Ascending aorta (tissue), 2 donors: Measurements from ENCODE around the gene PDIK1L. TPM values are rescaled to one million over a fixed set of nuclear protein-coding genes. Genes with fewer than 3 reads are reported as not detected.

ENCODE experiments used
- DNase-seq, 2 donors: peaks; one replicate each; pipeline ENCODE4 v3.0.0-alpha.2; 2019; ENCODE audit warnings: low spot score in 2 of 2
- H3K27ac ChIP-seq, 2 donors: fragments of 200-600 bp; sonication (generic); one replicate each; pipeline ENCODE4 v1.5.1; 2016 to 2017; ENCODE audit warnings: mild to moderate bottlenecking in 1 of 2
- H3K27me3 ChIP-seq: fragments of 200-600 bp; sonication (generic); one replicate; pipeline ENCODE4 v1.5.1; 2017
- H3K36me3 ChIP-seq, 2 donors: fragments of 200-600 bp; sonication (generic); one replicate each; pipeline ENCODE4 v1.5.1; 2016
- H3K4me1 ChIP-seq, 2 donors: fragments of 200-600 bp; sonication (generic); one replicate each; pipeline ENCODE4 v1.5.1; 2016 to 2017; ENCODE audit warnings: mild to moderate bottlenecking in 1 of 2
- H3K4me3 ChIP-seq, 2 donors: fragments of 200-600 bp; sonication (generic); one replicate each; pipeline ENCODE4 v1.5.1; 2016 to 2017; ENCODE audit warnings: mild to moderate bottlenecking in 1 of 2
- H3K9me3 ChIP-seq, 2 donors: fragments of 200-600 bp; sonication (generic); one replicate each; pipeline ENCODE4 v1.5.1; 2016
- intact Hi-C: fragments of 100-400 bp; cut with DNase I; formaldehyde crosslinking; loops from one replicate; pipeline ENCODE4 v1.15.1; 2023
- total RNA-seq: library from RNA; depleted of rRNA; stranded (reverse); fragments of >200 nt; gene quantifications from one replicate; pipeline ENCODE4 v1.1.0, GENCODE V29; 2016
- TF ChIP-seq, protein P1 (sequence below), 3 experiments: fragments of 200-600 bp in 2 of 3; fragments of 450-650 bp in 1 of 3; sonication (generic) in 2 of 3; IDR thresholded peaks; one replicate each; pipeline ENCODE4 v1.5.1; 2016 to 2019; ENCODE audit warnings: antibody characterized with exemption in 3 of 3, mild to moderate bottlenecking in 1 of 3, moderate library complexity in 1 of 3

The PDIK1L gene
- total RNA-seq, 1 donor from 2014 or later: 4.0 TPM

DNA sequence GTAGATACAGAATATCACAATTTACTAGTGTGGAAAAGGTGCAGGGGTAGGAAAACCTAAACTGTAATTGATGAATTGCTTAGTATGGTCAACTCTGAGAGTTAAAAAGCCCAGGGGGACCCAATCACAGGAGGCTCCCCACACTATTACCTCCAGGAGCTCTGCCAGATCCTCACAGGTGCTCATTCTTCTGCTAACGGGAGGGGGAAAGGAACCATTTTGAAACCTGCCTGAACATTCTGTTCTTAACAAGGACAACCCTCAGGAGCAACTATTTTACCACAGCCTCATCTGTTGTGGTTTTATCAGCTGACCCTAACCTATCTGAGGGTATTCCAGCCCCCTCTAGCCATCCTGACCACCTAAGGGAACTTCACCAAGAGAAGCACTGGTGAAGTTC lies 19.1 kb downstream of the PDIK1L start:
- no peak overlapping the region for H3K4me3 ChIP-seq
- H3K9me3 ChIP-seq: no peaks in the 10 kb centered on the region
- H3K4me1 ChIP-seq: no peaks in the 10 kb centered on the region
- H3K36me3 ChIP-seq: no peaks in the 10 kb centered on the region
- no peak for DNase-seq
- no peaks in the 10 kb centered on the region for H3K27me3 ChIP-seq
- H3K27ac ChIP-seq: no peak overlapping the region
- TF ChIP-seq, protein P1, sequence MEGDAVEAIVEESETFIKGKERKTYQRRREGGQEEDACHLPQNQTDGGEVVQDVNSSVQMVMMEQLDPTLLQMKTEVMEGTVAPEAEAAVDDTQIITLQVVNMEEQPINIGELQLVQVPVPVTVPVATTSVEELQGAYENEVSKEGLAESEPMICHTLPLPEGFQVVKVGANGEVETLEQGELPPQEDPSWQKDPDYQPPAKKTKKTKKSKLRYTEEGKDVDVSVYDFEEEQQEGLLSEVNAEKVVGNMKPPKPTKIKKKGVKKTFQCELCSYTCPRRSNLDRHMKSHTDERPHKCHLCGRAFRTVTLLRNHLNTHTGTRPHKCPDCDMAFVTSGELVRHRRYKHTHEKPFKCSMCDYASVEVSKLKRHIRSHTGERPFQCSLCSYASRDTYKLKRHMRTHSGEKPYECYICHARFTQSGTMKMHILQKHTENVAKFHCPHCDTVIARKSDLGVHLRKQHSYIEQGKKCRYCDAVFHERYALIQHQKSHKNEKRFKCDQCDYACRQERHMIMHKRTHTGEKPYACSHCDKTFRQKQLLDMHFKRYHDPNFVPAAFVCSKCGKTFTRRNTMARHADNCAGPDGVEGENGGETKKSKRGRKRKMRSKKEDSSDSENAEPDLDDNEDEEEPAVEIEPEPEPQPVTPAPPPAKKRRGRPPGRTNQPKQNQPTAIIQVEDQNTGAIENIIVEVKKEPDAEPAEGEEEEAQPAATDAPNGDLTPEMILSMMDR (IDR thresholded peaks at IDR 0.05): no peak
- intact Hi-C loops: no loop called here

- intact Hi-C loops: no loop called here
- H3K4me3 ChIP-seq: no peak overlapping the region
- H3K27ac ChIP-seq: no peak overlapping the region
- no peaks in the 10 kb centered on the region for H3K27me3 ChIP-seq
- DNase-seq: no peak
- H3K4me1 ChIP-seq: no peaks in the 10 kb centered on the region
- no peaks in the 10 kb centered on the region for H3K9me3 ChIP-seq
- TF ChIP-seq, protein P1 (IDR thresholded peaks at IDR 0.05): no peak
- H3K36me3 ChIP-seq: no peaks in the 10 kb centered on the region
Measured at GRCh38 chr1:26132128-26132833, 20.7 kb downstream of the PDIK1L start.

DNA sequence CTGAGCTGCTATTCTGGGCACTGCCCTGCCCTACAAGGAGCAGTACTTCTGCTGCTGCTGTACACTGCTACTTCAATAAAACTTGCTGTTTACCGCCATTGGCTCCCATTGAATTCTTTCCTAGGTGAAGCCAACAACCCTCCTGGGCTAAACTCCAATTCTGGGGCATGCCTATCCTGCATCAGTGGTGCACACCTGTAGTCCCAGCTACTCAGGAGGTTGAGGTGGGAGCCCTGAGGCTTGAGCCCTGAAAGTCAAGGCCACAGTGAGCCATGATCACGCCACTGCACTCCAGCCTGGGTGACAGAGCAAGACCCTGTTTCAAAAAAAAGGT lies 21.2 kb downstream of the PDIK1L start:
- DNase-seq: no peak
- intact Hi-C loops: no loop called here

DNA sequence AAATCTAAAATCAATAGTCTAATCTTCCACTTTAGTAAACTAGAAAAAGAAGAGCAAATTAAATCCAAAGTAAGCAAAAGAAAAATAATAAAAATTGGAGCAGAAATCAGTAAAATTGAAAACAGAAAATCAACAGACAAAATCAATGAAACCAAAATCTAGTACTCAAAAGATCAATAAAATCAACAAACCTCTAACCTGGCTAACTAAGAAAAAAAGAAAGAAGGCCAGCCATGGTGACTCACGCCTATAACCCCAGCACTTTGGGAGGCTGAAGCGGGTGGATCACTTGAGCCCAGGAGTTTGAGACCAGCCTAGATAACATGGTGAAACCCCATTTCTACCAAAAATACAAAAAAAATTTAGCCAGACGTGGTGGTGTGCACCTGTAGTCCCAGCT lies 22.8 kb downstream of the PDIK1L start:
- TF ChIP-seq, protein P1 (IDR thresholded peaks at IDR 0.05): no peak
- intact Hi-C loops: no loop called here

More for the DNA sequence above, 21.2 kb downstream of the PDIK1L start:
- H3K27me3 ChIP-seq: no peaks in the 10 kb centered on the region
- H3K4me3 ChIP-seq: no peak overlapping the region
- TF ChIP-seq, protein P1 (IDR thresholded peaks at IDR 0.05): no peak
- no peaks in the 10 kb centered on the region for H3K36me3 ChIP-seq
- H3K27ac ChIP-seq: no peak overlapping the region
- H3K4me1 ChIP-seq: no peaks in the 10 kb centered on the region
- no peaks in the 10 kb centered on the region for H3K9me3 ChIP-seq

DNA sequence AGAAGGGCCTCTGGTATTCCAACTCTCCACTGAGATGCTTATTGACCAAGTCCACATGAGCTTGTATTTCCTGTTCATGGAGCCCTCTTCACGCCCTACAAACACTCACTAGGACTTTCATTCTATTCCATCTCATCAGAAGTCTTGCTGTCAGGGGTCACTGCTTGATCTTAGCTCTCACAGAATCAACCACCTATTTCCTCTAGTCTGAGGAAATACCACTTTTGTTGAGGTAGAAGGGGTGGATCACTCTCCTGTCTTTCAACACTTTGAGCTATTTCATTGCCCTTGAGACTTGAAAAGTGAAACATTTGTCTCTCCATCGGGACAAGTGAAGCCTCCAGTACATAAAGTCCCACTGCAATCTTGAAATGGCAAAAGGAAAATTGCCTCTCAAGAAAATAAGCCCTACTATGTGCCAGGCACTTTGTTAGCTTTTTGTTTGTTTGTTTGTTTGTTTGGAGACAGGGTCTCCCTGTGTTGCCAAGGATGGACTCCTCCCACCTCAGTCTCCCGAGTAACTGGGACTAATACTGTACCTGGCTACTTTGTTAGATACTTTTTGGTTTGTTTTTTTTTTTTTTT lies 27.4 kb downstream of the PDIK1L start:
- TF ChIP-seq, protein P1 (IDR thresholded peaks at IDR 0.05): no peak
- intact Hi-C loops: no loop called here
- no peaks in the 10 kb centered on the region for H3K9me3 ChIP-seq
- no peak overlapping the region for H3K27ac ChIP-seq
- DNase-seq: no peak
- H3K27me3 ChIP-seq: no peaks in the 10 kb centered on the region
- H3K4me1 ChIP-seq: no peaks in the 10 kb centered on the region
- no peaks in the 10 kb centered on the region for H3K36me3 ChIP-seq
- no peak overlapping the region for H3K4me3 ChIP-seq

More for the DNA sequence above, 22.8 kb downstream of the PDIK1L start:
- Histone ChIP-seq H3K27me3 (no peaks in the 10 kb centered on the region), H3K36me3 (no peaks in the 10 kb centered on the region), H3K9me3 (no peaks in the 10 kb centered on the region), H3K4me3 (no peak overlapping the region), H3K4me1 (no peaks in the 10 kb centered on the region), H3K27ac (no peak overlapping the region)
- no peak for DNase-seq
